Hindlimb muscle (tissue), 1 donor: ENCODE data around the gene CBR3. TPM values are rescaled to one million over a fixed set of nuclear protein-coding genes. Genes with fewer than 3 reads are reported as not detected.
A peak's percentile ranks its signal among the peaks of the same experiment; 100 is the strongest.

Experiments
- DNase-seq: peaks from one replicate; pipeline ENCODE4 v3.0.0-alpha.2; 2013
- polyA plus RNA-seq: library from polyadenylated mRNA; unstranded; fragments of 120-200 nt; gene quantifications from one replicate; pipeline ENCODE4 v1.2.1, GENCODE V29; 2013; ENCODE audit not compliant: insufficient read length

The CBR3 gene
- polyA plus RNA-seq, 1 donor = 2.1 TPM

DNA sequence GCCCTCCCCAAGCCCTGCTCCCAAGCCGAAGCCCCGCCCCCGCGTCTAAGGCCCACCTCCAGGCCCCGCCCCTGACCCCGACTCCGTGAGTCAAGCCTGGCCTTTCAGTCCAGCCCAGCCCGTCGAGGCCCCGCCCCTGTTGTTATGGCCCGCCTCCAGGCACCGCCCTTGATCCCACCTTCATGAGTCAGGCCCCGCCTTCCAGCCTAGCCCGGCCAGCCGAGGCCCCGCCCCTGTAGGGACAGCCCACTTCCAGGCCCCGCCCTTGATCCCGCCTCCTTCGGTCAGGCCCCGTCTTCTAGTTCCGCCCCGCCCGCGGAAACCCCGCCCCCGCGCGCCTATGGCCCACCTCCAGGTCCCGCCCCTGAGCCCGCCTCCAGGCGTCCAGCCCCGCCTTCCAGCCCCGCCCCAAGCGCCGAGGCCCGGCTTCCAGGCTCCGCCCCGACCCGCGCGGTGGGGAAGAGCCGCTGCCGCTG, 21.5 kb downstream of the CBR3 start:
- peak; percentile 97 for DNase-seq

- no peak for DNase-seq
Observed at GRCh38 chr21:36156815-36157670, 22.2 kb downstream of the CBR3 start, which contains the start of gene DOP1B. Gene DOP1B (plus strand): TSS chr21:36156824. CDS start chr21:36164734, 7,910 bp downstream.

DNA sequence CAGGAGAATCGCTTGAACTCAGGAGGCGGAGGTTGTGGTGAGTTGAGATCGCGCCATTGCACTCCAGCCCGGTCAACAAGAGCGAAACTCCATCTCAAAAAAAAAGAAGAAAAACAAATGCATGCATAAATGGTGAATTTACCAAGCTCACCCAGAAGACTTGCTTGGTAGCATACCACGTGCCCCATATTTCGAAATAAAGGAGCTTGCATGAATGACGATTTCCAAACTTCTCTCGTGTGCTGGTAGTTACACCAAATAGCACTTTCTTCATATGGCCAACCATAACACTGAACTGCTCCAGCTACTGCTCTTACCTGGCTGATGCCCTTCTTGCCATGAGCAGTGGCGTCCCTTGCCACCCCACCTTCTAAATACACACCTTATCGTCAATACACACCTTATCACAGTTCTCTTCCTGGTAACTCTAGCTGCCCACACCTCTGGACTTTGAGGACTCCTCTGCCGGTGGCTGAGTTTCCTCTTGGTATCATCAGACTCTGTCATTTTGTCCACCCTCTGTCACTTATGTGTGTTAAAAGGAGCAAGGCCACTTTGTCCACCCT, 24.6 kb downstream of the CBR3 start:
- no peak for DNase-seq

- no peak for DNase-seq
Observed at GRCh38 chr21:36160850-36161178, 25.9 kb downstream of the CBR3 start.

DNA sequence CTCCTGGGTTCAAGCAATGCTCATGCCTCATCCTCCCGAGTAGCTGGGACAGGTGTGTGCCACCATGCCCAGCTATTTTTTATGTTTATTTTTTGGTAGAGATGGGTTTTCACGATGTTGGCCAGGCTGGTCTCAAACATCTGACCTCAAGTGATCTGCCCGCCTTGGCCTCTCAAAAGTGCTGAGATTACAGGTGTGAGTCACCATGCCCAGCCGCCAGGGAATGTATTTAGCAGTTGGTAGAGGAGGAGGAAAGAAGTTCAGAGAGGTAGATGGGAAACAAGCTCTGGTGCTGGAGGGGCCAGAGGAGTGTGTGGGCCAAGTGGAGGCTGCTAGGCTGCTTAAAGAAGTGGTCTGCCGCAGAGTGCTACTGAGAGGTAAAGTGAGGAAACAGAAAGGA, 27.8 kb downstream of the CBR3 start:
- no peak for DNase-seq

DNA sequence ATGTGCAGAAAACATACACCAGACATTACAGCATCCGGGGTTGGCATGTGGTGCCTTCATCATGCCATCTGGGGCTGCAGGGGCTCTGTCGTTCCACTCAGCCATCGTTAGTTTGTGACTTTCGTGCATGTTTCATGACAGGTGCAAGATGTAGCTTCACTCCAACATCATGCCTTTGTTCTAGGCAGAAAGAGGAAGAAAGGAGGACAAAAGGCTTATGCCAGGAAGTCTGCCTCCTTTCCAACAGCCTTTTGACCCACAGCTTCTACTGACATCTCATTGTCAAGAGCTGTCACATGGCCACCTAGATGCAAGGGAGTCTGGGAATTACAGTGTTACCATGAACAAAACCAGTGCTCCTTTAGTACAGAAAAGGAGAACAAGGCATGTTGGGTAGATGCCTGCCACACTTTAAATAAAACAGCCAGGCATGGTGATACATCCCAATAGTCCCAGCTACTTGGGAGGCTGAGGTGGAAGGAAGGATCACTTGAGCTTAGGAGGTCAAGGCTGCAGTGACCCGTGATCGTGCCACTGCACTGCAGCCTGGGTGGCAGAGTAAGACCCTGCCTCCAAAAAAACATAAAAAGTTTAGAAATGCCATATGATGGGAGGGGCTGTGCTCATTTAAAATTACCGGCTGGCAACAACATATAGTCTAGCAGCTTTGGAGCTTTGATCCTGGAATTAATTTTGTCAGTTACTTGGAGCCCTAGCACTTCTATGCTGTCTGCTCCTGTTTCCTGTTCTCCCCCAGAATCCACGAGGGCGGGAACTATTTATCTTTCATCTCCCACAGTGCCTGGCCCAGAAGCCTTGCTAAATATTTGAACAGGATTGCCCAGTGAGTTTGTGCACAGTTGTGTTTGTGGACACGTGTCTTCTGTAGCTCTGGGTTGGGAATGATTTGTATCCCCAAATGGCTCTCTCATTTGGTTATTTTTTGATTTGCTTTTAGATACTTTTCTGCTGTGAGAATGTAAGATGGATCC, 29.2 kb downstream of the CBR3 start:
- no peak for DNase-seq

DNA sequence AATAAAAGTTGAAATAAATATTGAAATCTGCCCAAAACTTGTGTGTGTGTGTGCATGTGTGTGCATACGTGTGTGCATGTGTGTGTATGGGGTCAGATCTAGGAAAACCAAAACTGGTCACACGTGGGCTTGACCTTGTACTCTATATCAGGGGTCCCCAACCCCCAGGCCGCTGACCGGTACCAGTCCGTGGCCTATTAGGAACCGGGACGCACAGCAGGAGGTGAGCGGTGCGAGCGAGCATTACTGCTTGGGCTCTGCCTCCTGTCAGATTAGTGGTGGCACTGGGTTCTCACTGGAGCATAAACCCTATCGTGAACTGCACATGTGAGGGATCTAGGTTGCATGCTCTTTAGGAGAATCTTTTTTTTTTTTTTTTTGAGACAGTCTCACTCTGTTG, 30.5 kb downstream of the CBR3 start:
- DNase-seq = no peak

- no peak for DNase-seq
Observed at GRCh38 chr21:36166705-36167104, 31.8 kb downstream of the CBR3 start.

- DNase-seq = no peak
Observed at GRCh38 chr21:36167541-36167940, 32.7 kb downstream of the CBR3 start.

- DNase-seq = no peak
Observed at GRCh38 chr21:36169470-36170128, 34.7 kb downstream of the CBR3 start.

GRCh38 chr21:36170823-36171222, 35.9 kb downstream of the CBR3 start:
- DNase-seq = no peak

DNA sequence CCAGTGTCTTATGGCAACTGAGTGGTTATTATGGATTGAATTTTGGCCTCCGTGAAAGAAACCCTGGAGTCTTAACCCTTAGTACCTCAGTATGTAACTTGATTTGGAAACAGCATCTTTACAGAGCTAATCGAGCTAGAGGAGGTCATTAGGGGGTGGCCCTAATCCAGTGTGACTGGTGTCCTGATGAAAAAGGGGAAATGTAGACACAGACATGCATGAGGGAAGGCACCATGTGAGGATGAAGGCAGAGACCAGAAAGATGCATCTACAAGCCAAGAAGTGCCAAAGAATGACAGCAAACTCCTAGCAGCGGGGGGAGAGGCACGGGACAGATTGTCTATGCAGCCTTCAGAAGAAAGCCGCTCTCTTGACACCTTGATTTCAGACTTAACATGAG, 36.5 kb downstream of the CBR3 start:
- no peak for DNase-seq

- no peak for DNase-seq
Observed at GRCh38 chr21:36171741-36172331, 37.0 kb downstream of the CBR3 start.

GRCh38 chr21:36174780-36175179, 39.9 kb downstream of the CBR3 start:
- no peak for DNase-seq

- DNase-seq = no peak
Observed at GRCh38 chr21:36175771-36176565, 41.1 kb downstream of the CBR3 start.

- no peak for DNase-seq
Observed at GRCh38 chr21:36178349-36178748, 43.5 kb downstream of the CBR3 start.

GRCh38 chr21:36179145-36179544, 44.3 kb downstream of the CBR3 start:
- no peak for DNase-seq

DNA sequence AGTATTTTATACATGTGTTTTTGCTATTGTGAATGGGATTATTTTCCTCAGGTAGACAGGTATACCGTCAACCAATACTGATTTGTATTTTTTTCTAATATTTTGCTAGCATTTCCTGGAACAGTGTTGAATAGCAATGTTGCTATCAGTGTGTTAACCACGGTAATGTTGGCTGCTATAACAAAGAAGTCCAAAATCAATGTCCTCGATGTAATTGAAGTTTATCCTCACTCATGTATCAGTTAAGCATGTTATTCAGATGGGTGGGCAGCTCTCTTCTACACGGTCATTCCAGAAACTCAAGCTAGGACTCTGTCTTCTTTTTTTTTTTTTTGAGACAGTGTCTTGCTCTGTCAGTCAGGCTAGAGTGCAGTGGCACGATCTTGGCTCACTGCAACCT, 46.1 kb downstream of the CBR3 start:
- no peak for DNase-seq

DNA sequence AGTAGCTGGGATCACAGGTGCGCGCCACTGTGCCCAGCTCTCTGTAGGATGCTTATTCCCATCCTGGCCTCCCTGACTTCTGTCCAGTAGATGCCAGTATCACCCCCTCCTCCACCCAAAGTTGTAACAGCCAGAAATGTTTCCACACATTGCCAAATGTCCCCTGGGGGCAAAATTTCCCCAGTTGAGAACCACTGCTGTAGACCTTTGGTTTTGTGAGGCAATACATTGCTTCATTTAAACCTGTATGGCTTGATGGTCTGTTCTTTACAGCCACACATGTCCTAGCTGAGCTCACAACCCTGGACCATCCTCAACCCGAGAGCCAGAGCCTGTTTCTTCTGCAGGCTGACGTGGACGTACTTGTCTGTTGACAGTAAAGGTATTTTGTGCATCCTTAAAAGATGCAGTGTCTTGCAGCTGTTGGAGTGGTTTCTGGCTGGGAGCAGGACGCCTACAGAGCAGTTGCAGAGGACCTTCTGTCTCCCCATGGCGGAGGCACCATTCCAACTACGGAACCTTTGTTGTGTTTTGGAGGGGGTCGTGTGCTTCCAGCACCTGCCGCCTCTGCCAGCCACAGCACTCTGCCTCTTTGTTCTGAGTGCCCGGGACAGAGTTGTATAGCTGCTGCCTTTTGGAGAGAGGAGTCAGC, 48.4 kb downstream of the CBR3 start:
- no peak for DNase-seq

GRCh38 chr21:36184545-36184944, 49.7 kb downstream of the CBR3 start:
- no peak for DNase-seq

DNA sequence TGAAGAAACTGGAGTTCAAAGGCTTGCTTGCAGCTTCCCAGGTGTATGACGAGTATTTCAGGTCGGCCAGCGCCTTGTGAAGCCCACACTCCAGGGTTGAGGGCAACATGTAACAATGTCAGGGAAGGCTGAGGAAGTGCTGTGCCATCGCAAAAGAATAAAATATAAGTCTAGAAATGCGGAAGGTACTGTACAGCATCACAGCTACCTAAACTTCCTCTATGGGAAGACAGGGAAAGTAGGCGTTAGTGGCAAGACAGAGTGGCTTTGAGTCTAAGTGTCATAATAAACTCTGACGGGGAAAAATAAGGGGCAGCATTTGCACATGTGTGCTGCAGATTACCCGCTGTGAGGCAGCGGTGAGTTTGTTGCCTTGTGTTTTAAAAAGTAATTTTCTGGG, 50.6 kb downstream of the CBR3 start:
- DNase-seq = no peak
